ENCODE measurements around the gene KDM6A.

The KDM6A gene

DNA sequence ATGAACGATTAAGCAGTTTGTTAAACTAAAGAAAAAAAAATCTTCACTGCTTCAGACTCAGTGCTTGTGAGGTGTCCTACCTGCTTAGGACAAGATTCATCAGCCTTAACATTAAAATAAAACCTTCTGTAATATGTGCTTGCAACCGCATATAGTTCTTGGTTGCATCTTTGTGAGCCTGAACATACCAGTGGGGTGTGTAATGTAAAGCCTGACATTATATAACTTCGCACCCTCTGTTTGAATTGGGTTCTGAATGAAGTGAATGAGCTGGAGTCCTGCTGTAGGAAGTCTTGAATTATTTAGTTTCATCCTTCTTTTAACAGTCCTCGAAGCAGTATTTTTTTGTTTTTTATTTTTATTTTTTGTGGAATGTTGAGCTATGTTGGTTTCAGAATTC, 3.1 kb downstream of the KDM6A start:
- no peak for DNase-seq (ENCODE audit: low read depth)
- TF ChIP-seq, protein P1, sequence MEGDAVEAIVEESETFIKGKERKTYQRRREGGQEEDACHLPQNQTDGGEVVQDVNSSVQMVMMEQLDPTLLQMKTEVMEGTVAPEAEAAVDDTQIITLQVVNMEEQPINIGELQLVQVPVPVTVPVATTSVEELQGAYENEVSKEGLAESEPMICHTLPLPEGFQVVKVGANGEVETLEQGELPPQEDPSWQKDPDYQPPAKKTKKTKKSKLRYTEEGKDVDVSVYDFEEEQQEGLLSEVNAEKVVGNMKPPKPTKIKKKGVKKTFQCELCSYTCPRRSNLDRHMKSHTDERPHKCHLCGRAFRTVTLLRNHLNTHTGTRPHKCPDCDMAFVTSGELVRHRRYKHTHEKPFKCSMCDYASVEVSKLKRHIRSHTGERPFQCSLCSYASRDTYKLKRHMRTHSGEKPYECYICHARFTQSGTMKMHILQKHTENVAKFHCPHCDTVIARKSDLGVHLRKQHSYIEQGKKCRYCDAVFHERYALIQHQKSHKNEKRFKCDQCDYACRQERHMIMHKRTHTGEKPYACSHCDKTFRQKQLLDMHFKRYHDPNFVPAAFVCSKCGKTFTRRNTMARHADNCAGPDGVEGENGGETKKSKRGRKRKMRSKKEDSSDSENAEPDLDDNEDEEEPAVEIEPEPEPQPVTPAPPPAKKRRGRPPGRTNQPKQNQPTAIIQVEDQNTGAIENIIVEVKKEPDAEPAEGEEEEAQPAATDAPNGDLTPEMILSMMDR (conservative IDR thresholded peaks at IDR 0.05; ENCODE audit: low read depth, low read length), result no peak
- peak overlapping the region; percentile 92 for H3K4me3 ChIP-seq (ENCODE audit: low read length)

DNA sequence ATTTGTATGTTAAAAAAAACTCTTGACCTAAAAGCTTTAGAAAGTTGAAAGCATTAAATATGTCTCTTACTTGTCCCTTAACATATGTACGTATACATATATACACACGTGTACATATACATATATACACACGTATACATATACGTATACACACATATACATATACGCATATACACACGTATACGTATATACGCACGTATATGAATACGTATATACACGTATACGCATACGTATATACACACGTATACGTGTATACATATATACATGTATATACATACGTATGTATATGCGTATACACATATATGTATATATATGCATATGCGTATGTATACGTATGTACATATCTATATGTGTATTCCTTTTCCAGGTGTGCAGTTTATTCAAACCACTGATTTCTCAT, 3.8 kb downstream of the KDM6A start:
- H3K4me3 ChIP-seq (ENCODE audit: low read length), result no peak overlapping the region
- DNase-seq (ENCODE audit: low read depth), result no peak
- TF ChIP-seq, protein P1 (conservative IDR thresholded peaks at IDR 0.05; ENCODE audit: low read depth, low read length), result no peak

- no peak for DNase-seq (ENCODE audit: low read depth)
- H3K4me3 ChIP-seq (ENCODE audit: low read length), result no peak overlapping the region
- TF ChIP-seq, protein P1 (conservative IDR thresholded peaks at IDR 0.05; ENCODE audit: low read depth, low read length), result no peak
These were observed 5.8 kb downstream of the KDM6A start for GRCh38 chrX:44878780-44879179.

DNA sequence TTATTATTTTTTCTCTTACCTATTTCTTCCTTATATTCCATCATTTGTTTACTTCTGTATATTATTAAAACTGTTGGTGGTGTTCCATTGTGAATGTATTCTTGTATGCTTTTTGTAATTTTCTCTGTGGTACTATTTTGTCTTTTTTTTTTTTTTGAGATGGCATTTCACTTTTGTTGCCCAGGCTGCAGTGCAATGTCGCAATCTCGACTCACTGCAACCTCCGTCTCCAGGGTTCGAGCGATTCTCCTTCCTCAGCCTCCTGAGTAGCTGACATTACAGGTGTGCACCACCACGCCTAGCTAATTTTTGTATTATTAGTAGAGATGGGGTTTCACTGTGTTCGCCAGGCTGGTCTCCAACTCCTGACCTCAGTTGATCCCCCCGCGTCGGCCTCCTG, 8.6 kb downstream of the KDM6A start:
- TF ChIP-seq, protein P1 (conservative IDR thresholded peaks at IDR 0.05; ENCODE audit: low read depth, low read length), result no peak
- H3K4me3 ChIP-seq (ENCODE audit: low read length), result no peak overlapping the region
- no peak for DNase-seq (ENCODE audit: low read depth)

DNA sequence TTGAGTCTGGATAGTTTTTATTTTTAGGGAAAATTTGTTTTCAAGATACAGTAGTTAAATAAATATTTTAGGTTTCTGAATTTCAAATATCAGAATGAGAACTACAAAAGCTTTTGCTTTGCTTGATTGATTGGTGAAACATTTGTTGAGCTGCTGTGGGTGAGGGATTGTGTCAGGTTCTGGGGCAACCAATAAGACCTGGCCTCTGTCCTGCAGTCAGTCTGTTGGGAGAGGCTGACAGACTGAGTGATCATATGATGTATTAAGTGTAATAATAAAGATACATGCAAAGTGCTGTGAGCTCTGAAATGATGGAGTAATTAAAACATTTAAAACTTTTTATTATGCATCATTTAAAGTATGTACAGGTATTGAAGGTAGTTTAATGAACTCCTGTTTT, 9.6 kb downstream of the KDM6A start:
- no peak for DNase-seq (ENCODE audit: low read depth)
- no peak overlapping the region for H3K4me3 ChIP-seq (ENCODE audit: low read length)
- TF ChIP-seq, protein P1 (conservative IDR thresholded peaks at IDR 0.05; ENCODE audit: low read depth, low read length), result no peak

DNA sequence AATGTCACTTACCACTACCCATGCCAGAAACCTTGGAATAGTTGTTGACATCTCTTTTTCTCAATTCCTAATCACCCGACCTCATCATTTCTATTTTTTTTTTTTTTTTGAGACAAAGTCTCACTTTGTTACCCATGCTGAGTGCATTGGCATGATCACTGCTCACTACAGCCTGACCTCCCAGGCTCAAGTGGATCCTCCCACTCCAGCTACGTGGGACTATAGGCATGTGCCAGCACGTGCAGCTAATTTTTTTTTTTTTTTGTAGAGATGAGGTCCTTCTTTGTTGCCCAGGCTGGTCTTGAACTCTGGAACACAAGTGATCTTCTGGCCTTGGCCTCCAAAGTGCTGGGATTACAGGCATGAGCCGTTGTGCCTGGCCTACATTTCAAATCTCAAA, 12.0 kb downstream of the KDM6A start:
- TF ChIP-seq, protein P1 (conservative IDR thresholded peaks at IDR 0.05; ENCODE audit: low read depth, low read length), result no peak
- no peak overlapping the region for H3K4me3 ChIP-seq (ENCODE audit: low read length)
- DNase-seq (ENCODE audit: low read depth), result no peak

DNA sequence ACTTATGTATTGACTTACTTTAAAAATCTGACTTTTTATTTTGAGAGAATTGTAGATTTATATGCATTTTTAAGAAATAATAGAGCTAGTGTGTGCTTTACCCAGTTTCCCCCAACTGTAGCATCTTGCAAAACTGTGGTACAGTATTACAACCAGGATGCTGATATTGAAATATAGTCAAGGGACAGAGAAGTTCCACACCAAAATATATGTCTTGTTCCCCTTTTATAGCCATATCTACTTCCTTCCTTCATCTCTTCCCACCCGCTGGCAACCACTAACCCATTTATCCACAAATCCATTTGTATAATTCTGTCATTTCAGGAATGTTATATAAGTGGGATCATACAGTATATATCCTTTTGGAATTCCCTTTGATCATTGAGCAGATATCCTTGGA, 16.8 kb downstream of the KDM6A start:
- TF ChIP-seq, protein P1 (conservative IDR thresholded peaks at IDR 0.05; ENCODE audit: low read depth, low read length), result no peak
- no peak overlapping the region for H3K4me3 ChIP-seq (ENCODE audit: low read length)

More for the DNA sequence above, 16.8 kb downstream of the KDM6A start:
- no peak for DNase-seq (ENCODE audit: low read depth)
